GOT3 (cell line): ENCODE data around the gene LCA5.
"Not testable (repeated sequence)": the region's sequence is repeated elsewhere in the genome, so short reads cannot be mapped to it uniquely, and the experiment has no call there.

Experiments
- DNase-seq: peaks from one replicate; lab custom pipeline; 2025; ENCODE audit warnings: mixed read lengths; lab: John Stamatoyannopoulos, UW

The LCA5 gene

GRCh38 chr6:79538106-79538971 lies 1.1 kb upstream of the LCA5 start:
- no peak for DNase-seq

DNA sequence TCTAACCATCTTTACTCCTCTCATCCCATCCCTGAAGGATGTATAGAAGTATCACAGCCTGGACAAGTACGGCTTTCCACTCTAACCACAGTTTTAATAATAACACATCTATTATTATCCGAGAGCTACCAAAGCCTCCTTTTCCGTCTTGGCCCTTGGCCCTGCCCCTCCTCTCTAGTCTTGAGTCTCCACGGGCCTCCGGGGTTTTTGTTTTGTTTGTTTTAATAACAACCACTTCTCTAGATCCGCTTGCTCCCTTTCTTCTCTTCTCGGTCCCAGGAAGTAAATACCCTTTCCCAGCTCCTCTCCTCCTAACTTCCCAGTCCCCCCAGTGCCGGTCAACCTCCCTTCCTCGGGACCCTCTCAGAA lies 661 bp downstream of the LCA5 start:
- no peak for DNase-seq

DNA sequence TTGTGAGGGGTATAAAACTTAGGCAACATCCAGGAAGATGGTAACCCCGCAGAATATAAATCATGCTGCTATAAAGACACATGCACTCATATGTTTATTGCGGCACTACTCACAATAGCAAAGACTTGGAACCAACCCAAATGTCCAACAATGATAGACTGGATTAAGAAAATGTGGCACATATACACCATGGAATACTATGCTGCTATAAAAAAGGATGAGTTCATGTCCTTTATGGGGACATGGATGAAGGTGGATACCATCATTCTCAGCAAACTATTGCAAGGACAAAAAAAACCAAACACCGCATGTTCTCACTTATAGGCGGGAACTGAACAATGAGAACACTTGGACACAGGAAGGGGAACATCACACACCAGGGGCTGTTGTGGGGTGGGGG lies 7.7 kb downstream of the LCA5 start:
- DNase-seq = not testable (repeated sequence)

- DNase-seq = no peak
These were observed 10.3 kb downstream of the LCA5 start for GRCh38 chr6:79526897-79527296.

- DNase-seq = no peak
These were observed 11.7 kb downstream of the LCA5 start for GRCh38 chr6:79525272-79526100.

- no peak for DNase-seq
These were observed 13.2 kb downstream of the LCA5 start for GRCh38 chr6:79524065-79524464.

DNA sequence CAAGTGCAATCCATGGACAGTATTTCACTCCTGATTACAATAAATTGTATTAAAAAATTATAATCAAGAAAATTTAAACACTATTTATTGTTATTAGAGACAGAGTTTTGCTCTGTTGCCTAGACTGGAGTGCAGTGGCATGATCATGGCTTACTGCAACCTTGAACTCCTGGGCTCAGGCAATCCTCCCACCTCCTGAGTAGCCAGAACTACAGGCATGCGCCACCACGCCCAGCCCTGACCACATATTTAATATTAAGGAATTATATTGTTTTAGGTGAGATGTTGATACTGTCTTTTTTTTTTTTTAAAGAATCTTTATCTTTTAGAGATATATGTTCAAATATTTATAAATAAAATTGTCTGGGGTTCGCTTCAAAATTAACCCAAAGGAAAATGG lies 14.6 kb downstream of the LCA5 start:
- no peak for DNase-seq

DNA sequence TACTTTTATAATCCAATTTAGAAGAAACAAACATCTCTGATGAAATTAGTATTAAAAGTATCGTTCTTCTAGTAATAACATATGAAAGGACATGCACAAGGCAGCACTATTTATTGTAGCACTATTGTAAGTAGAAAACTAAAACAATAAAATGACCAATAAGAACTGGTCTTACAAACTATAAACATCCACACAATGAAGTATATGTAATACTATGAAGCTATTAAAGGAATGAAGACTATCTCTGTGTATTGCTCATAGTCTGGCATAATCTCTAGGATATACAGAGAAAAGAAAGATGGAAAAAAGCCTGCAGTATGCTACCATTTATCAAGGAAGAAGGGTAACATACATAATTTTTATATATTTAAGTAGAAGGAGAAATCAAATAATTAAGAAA lies 16.7 kb downstream of the LCA5 start:
- no peak for DNase-seq

- DNase-seq = no peak
These were observed 18.4 kb downstream of the LCA5 start for GRCh38 chr6:79518842-79519241.

DNA sequence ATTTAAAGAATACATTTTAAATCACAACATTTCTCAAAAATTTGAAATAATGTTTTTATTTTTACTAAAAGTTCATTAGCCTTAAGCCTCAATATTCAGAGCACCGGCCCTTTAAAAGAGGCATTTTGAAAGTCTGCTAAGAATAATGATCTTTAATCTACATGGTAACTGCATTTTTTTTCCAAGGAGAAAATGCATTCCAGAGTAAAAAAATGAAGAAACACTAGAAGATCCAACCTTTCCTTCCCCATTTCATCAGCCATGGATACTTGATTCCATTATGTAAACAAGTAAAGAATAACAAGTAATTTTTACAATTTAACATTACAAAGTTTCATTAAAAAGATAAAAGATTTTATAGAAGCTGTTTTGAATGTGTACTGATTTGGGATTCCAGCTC lies 21.8 kb downstream of the LCA5 start:
- DNase-seq = no peak

DNA sequence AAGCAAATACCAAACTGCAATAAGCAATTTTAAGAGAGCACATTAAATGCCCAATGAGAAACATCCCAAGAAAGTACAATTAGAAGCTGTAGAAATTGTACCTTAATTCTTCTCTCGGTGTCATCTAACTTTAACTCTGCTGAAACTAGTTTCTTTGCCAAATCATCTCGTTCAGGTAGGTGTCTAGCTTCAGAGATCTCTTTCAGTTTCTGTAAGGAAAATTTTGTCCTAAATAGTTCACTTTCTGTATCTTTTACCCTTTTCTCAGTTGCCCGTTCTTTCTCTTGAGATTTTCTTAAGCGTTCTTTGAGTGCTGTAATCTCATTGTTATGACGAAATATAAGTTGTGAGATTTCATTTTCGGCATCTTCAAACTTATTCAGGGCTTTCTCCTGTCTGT lies 24.1 kb downstream of the LCA5 start:
- no peak for DNase-seq

GRCh38 chr6:79512014-79512413 lies 25.2 kb downstream of the LCA5 start:
- DNase-seq = no peak

DNA sequence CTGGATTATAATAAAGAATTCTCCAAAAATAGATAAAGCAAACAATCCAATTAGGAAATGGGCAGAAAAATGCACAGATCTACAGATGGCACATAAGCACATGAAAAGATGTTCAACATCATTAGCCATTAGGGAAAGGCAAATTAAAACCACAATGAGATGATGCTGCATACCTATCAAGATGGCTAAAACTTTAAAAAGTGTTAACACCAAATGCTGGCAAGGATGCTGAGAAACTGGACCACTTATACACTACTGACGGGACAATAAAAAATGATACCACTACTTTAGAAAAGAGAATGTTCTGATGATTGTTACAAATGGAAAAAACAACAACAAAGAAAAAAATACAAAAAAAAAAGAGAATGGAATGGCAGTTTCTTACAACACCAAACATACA lies 26.5 kb downstream of the LCA5 start:
- no peak for DNase-seq

DNA sequence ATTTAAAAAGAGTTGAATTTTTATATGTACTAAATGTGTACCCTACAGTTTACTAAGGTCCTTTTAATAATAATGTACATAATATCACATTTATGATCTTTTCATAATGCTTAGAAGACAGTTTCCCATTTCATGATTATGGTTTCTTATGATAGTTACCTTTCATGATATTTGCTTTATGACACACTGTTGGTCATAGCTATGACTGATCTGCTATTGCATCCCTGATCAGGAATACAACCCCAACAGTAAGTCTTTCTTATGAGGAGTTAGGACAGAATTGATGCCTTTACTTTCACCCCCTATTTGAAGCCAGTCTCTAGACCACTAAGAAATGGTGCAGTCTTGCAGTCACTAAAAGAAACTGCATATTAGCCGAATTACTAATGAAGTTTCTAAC lies 31.0 kb downstream of the LCA5 start:
- no peak for DNase-seq

GRCh38 chr6:79504372-79504771 lies 32.9 kb downstream of the LCA5 start:
- DNase-seq = no peak

DNA sequence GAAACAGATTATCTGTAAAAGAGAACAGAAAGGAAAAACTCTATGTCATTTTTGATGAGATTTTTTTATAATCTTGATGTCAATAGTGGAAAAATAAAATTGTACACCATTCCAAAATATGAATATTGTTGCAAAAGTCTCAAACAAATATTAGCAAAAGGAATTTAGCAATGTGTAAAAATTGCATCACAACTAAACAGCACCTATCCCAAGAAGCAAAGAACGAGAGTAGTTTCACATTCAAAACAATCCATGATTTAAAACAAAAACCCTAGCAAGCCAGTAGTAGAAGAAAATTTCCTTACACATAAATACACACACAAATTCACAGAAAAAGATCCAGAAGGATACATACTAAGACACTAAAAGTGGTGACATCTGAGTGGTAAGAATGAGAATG lies 38.4 kb downstream of the LCA5 start:
- no peak for DNase-seq

DNA sequence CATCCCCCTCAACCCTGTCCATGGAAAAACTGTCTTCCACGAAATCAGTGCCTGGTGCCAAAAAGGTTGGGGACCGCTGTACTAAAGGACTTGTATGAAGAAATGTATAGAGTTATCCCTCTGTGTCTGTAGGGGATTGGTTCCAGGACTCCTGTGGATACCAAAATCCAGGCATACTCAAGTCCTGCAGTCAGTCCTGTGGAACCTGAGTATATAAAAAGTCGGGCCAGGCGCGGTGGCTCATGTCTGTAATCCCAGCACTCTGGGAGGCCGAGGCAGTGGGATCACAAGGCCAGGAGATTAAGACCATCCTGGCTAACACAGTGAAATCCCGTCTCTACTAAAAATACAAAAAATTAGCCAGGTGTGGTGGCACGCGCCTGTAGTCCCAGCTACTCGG lies 42.0 kb downstream of the LCA5 start:
- no peak for DNase-seq

- no peak for DNase-seq
These were observed 42.4 kb downstream of the LCA5 start for GRCh38 chr6:79494841-79495240.

DNA sequence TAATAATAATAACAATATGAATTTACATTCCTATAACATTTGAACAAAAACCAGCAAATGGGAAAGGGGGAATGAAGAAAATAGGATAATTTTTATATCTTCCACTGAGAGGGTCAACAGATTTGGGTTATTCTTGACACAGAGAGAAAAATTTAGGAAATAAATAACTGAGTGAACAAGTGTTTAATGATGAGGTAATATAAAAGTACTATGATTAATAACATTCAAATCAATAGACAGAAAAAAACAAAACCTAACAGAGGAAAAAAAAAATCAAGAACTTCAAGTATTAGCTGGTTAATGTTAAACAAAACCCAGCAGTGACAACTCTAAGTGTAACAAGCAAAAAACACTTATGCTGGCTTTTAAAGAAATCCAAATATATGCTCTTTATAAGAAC lies 66.5 kb downstream of the LCA5 start:
- DNase-seq = no peak

GRCh38 chr6:79469376-79470246 lies 67.6 kb downstream of the LCA5 start:
- DNase-seq = no peak

GRCh38 chr6:79468587-79468986 lies 68.6 kb downstream of the LCA5 start:
- no peak for DNase-seq

DNA sequence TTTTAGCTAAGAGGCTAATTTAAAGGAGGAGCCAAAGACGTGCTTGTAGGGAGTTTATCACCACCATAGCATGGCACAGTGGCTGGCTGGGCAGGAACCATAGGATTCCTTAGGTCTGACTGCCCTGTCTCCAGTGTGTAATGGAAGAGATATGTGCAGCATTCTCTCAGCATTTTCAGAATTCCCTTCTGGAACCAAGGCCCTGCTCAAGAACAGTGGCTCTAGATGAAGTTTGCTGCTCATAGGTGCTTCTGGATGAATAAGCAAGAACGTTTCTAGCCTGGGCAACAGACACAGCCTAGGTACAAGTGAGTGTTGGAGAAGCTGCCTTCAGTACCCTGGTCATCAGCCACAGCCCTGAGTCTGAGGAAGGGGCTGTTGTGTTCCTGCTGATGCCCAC lies 69.1 kb downstream of the LCA5 start:
- no peak for DNase-seq
